ENCODE measurements around the gene MZB1.

GRCh38 chr5:139431706-139432105, 42.0 kb upstream of the MZB1 start:
- TF ChIP-seq CEBPB (IDR thresholded peaks at IDR 0.05) (no peak), HMGXB4 (CRISPR knock-in tag; IDR thresholded peaks at IDR 0.05; ENCODE audit: borderline replicate concordance) (no peak), CTCF (IDR thresholded peaks at IDR 0.05) (no peak), REST (IDR thresholded peaks at IDR 0.05) (no peak), SMC3 (IDR thresholded peaks at IDR 0.05) (no peak), NR3C1 (IDR thresholded peaks at IDR 0.05) (no peak), USF2 (IDR thresholded peaks at IDR 0.05) (no peak), POLR2A (IDR thresholded peaks at IDR 0.05; ENCODE audit: low read length) (no peak), KDM5A (IDR thresholded peaks at IDR 0.05) (no peak), EP300 (IDR thresholded peaks at IDR 0.05) (no peak), TP53 (CRISPR knock-in tag; IDR thresholded peaks at IDR 0.05) (no peak), KDM1A (IDR thresholded peaks at IDR 0.05; ENCODE audit: low read depth) (no peak), NPAS2 (CRISPR knock-in tag; IDR thresholded peaks at IDR 0.05; ENCODE audit: borderline replicate concordance) (no peak), JUN (IDR thresholded peaks at IDR 0.05) (no peak)
